ENCODE results near the gene GRIP2.

GRIP2 gene

DNA sequence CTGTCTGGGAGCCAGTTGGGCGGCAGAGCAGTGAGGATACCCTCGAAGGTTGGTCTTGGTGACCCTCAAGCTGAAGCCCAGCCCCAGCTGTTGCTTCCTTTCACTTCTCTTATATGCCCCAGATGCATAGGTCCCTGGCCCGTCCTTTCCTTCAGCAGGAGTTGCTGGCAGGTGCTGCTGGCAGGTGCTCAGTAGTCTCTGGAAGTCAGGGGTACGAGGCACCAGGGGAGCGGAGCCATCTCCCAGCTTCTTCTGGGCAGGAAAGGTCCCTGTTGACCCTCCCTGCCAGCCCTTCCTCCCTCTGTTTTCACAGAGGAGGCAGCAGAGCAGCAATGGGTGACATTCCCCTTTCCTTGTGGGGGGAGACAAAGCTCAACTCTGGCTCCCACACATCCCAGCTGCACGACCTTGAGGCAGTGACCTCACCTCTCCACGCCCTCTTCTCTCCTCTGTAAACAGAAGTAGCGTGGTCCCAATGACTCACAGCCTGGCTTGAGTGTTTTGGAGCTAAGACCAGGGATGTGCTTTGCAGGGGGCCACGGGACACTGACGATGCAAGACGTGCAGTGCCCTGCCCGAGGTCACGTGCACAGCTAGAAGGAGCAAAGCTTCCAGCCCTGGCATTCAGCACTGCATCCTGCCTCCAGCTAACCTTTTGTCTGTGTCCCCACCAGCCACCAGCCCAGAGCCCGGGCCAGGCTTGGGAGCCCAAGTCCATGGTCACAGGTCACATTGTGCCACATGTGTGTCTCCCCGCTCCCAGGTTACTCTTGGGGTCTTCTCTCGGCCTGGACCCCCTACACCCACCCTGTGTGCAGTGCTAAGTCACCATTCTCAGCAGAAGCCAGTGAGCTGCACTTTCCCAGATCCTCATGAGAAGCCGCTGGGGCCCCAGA lies 88.0 kb downstream of the GRIP2 start (continued):
- TF ChIP-seq ZBTB17 (tag by site-specific recombination; IDR thresholded peaks at IDR 0.05): no peak
- peak; percentile 57; the same call in 1 of the 2 replicates for TF ChIP-seq BCL11A (tag by site-specific recombination; IDR thresholded peaks at IDR 0.05; ENCODE audit: low read depth)
- no peak for TF ChIP-seq ZNF658 (tag by site-specific recombination; IDR thresholded peaks at IDR 0.05)
- TF ChIP-seq, protein P1, sequence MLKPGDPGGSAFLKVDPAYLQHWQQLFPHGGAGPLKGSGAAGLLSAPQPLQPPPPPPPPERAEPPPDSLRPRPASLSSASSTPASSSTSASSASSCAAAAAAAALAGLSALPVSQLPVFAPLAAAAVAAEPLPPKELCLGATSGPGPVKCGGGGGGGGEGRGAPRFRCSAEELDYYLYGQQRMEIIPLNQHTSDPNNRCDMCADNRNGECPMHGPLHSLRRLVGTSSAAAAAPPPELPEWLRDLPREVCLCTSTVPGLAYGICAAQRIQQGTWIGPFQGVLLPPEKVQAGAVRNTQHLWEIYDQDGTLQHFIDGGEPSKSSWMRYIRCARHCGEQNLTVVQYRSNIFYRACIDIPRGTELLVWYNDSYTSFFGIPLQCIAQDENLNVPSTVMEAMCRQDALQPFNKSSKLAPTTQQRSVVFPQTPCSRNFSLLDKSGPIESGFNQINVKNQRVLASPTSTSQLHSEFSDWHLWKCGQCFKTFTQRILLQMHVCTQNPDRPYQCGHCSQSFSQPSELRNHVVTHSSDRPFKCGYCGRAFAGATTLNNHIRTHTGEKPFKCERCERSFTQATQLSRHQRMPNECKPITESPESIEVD (tag by site-specific recombination; IDR thresholded peaks at IDR 0.05): no peak
- TF ChIP-seq ZNF518A (tag by site-specific recombination; conservative IDR thresholded peaks at IDR 0.05; ENCODE audit: low read depth): no peak
- TF ChIP-seq GLI4 (tag by site-specific recombination; IDR thresholded peaks at IDR 0.05): no peak
- TF ChIP-seq ZNF302 (tag by site-specific recombination; IDR thresholded peaks at IDR 0.05; ENCODE audit: low read depth): no peak
- no peak for TF ChIP-seq ZNF621 (tag by site-specific recombination; IDR thresholded peaks at IDR 0.05)
- TF ChIP-seq ZNF645 (tag by site-specific recombination; IDR thresholded peaks at IDR 0.05): no peak
- no peak for TF ChIP-seq ZNF324 (tag by site-specific recombination; IDR thresholded peaks at IDR 0.05)
- peak; percentile 98 for TF ChIP-seq ZNF600 (tag by site-specific recombination; IDR thresholded peaks at IDR 0.05)
- no peak for TF ChIP-seq ZNF280C (tag by site-specific recombination; IDR thresholded peaks at IDR 0.05)
- no peak for TF ChIP-seq ZNF354C (tag by site-specific recombination; IDR thresholded peaks at IDR 0.05; ENCODE audit: borderline replicate concordance, low read depth)
- no peak; the same call in 1 of the 2 replicates for TF ChIP-seq ZNF623 (tag by site-specific recombination; IDR thresholded peaks at IDR 0.05)
- TF ChIP-seq ZBTB48 (tag by site-specific recombination; IDR thresholded peaks at IDR 0.05): peak; percentile 53; the same call in 1 of the 2 replicates
- TF ChIP-seq ZBTB1 (tag by site-specific recombination; IDR thresholded peaks at IDR 0.05): no peak
- TF ChIP-seq ZFP41 (tag by site-specific recombination; IDR thresholded peaks at IDR 0.05; ENCODE audit: borderline replicate concordance): no peak
- no peak for TF ChIP-seq SETDB1 (IDR thresholded peaks at IDR 0.05; ENCODE audit: insufficient read length, low read length)
- TF ChIP-seq ZNF23 (tag by site-specific recombination; IDR thresholded peaks at IDR 0.05; ENCODE audit: borderline replicate concordance): no peak
- no peak for TF ChIP-seq ZNF350 (tag by site-specific recombination; IDR thresholded peaks at IDR 0.05)
